HepG2 (cell line): ENCODE data around the gene DAAM1. TPM values are rescaled to one million over a fixed set of nuclear protein-coding genes. Genes with fewer than 3 reads are reported as not detected.

Source experiments
- ARNTL ChIP-seq: sonication (generic); formaldehyde crosslinking; IDR thresholded peaks from 2 replicates; pipeline ENCODE4 v1.4.0; 2020; ENCODE audit warnings: mild to moderate bottlenecking, missing genetic modification reagents
- BRCA1 ChIP-seq: sonication (generic); formaldehyde crosslinking; IDR thresholded peaks from 2 replicates; pipeline ENCODE4 v1.4.0; 2020; ENCODE audit warnings: missing genetic modification reagents
- DPF2 ChIP-seq: sonication (generic); formaldehyde crosslinking; IDR thresholded peaks from 2 replicates; pipeline ENCODE4 v1.4.0; 2020; ENCODE audit warnings: mild to moderate bottlenecking, low read depth, missing genetic modification reagents, borderline replicate concordance
- DRAP1 ChIP-seq: IDR thresholded peaks from 2 replicates; pipeline ENCODE4 v1.6.1; 2016; ENCODE audit warnings: missing genetic modification reagents, missing compliant biosample characterization
- E2F1 ChIP-seq: sonication (generic); formaldehyde crosslinking; IDR thresholded peaks from 2 replicates; pipeline ENCODE4 v1.5.0; 2020; ENCODE audit warnings: missing genetic modification reagents
- FOXP1 ChIP-seq, 2 experiments: fragments of 450-650 bp in 1 of 2; IDR thresholded peaks; 2 replicates each; pipeline ENCODE4 v1.6.1; 2017 to 2018; ENCODE audit warnings: antibody characterized with exemption in 1 of 2
- GATAD1 ChIP-seq: IDR thresholded peaks from 2 replicates; pipeline ENCODE4 v1.6.1; 2016; ENCODE audit warnings: missing genetic modification reagents, missing compliant biosample characterization
- HOMEZ ChIP-seq: IDR thresholded peaks from 2 replicates; pipeline ENCODE4 v1.6.1; 2016; ENCODE audit warnings: low read depth
- KDM6A ChIP-seq: IDR thresholded peaks from 2 replicates; pipeline ENCODE4 v1.6.1; 2016; ENCODE audit warnings: low read depth
- MAFG ChIP-seq: sonication (generic); formaldehyde crosslinking; IDR thresholded peaks from 2 replicates; pipeline ENCODE4 v1.5.1; 2020; ENCODE audit warnings: mild to moderate bottlenecking, missing genetic modification reagents
- NRL ChIP-seq: sonication (generic); formaldehyde crosslinking; IDR thresholded peaks from 2 replicates; pipeline ENCODE4 v1.5.0; 2020; ENCODE audit warnings: missing genetic modification reagents, mild to moderate bottlenecking, moderate library complexity, borderline replicate concordance
- PCBP1 ChIP-seq: fragments of 200-400 bp; formaldehyde crosslinking; IDR thresholded peaks from 2 replicates; pipeline ENCODE4 v1.6.1; 2017; ENCODE audit warnings: mild to moderate bottlenecking, low read depth, low read length, borderline replicate concordance
- PRPF4 ChIP-seq: fragments of 200-400 bp; formaldehyde crosslinking; IDR thresholded peaks from 2 replicates; pipeline ENCODE4 v1.6.1; 2016; ENCODE audit warnings: low read length, low read depth; ENCODE audit not compliant: poor library complexity, severe bottlenecking
- RFXAP ChIP-seq: sonication (generic); formaldehyde crosslinking; IDR thresholded peaks from 2 replicates; pipeline ENCODE4 v1.4.0; 2020; ENCODE audit warnings: missing genetic modification reagents, borderline replicate concordance
- TBL1XR1 ChIP-seq: fragments of 150-350 bp; IDR thresholded peaks from 2 replicates; pipeline ENCODE4 v1.6.1; 2014; ENCODE audit warnings: borderline replicate concordance, low read length; ENCODE audit not compliant: partially characterized antibody
- TFDP2 ChIP-seq: sonication (generic); formaldehyde crosslinking; IDR thresholded peaks from 2 replicates; pipeline ENCODE4 v1.4.0; 2020; ENCODE audit warnings: missing genetic modification reagents
- YEATS2 ChIP-seq: sonication (generic); formaldehyde crosslinking; IDR thresholded peaks from 2 replicates; pipeline ENCODE4 v1.4.0; 2020; ENCODE audit warnings: missing genetic modification reagents, borderline replicate concordance
- ZFP36L2 ChIP-seq: sonication (generic); formaldehyde crosslinking; IDR thresholded peaks from 2 replicates; pipeline ENCODE4 v1.4.0; 2020; ENCODE audit warnings: missing genetic modification reagents
- ZNF678 ChIP-seq: sonication (generic); formaldehyde crosslinking; IDR thresholded peaks from 2 replicates; pipeline ENCODE4 v1.4.0; 2020; ENCODE audit warnings: mild to moderate bottlenecking, missing genetic modification reagents
- polyA plus RNA-seq, 8 experiments: library from polyadenylated mRNA; depleted of rRNA in 3 of 8; stranded (reverse) in 7 of 8; unstranded in 1 of 8; fragments of >200 nt; fragmentation: Illumina TruSeq in 4 of 8; extraction: Trizol in 4 of 8; gene quantifications; 2 replicates each; pipeline versions ENCODE4 v1.2.1 to v1.2.3, GENCODE V29; 2011 to 2016; ENCODE audit warnings: low read depth in 4 of 8, missing spikeins in 1 of 8, mixed read lengths in 1 of 8; ENCODE audit not compliant: insufficient read depth in 1 of 8
- total RNA-seq, 5 experiments: library from RNA; depleted of rRNA; stranded (reverse); fragments of >200 nt; fragmentation: Illumina TruSeq; extraction: Trizol; gene quantifications; 2 replicates each; pipeline ENCODE4 v1.2.3, GENCODE V29; 2016; ENCODE audit warnings: low read depth in 1 of 5
- TF ChIP-seq, protein P1 (sequence below): IDR thresholded peaks from 2 replicates; pipeline ENCODE4 v1.6.1; 2016; ENCODE audit warnings: missing compliant biosample characterization, missing genetic modification reagents, borderline replicate concordance
- TF ChIP-seq, protein P2 (sequence below): sonication (generic); formaldehyde crosslinking; conservative IDR thresholded peaks from 2 replicates; pipeline ENCODE4 v1.4.0; 2020; ENCODE audit warnings: mild to moderate bottlenecking, missing genetic modification reagents, moderate library complexity

The DAAM1 gene
- total and polyA plus RNA-seq, 2 of the 13 experiments (the other 11 are each of a cell fraction or from before 2014, with no cell fraction given): 10.9 to 24.5 TPM

- TF ChIP-seq DRAP1 (no peak), HOMEZ (CRISPR knock-in tag) (peak; percentile 81; the same call in 1 of the 2 replicates), ZFP36L2 (no peak), GATAD1 (CRISPR knock-in tag) (peak; percentile 39; the same call in 1 of the 2 replicates), DPF2 (peak; percentile 84), TFDP2 (CRISPR knock-in tag) (no peak), PRPF4 (no peak), RFXAP (CRISPR knock-in tag) (no peak), TBL1XR1 (peak; percentile 42), MAFG (CRISPR knock-in tag) (no peak), BRCA1 (CRISPR knock-in tag) (no peak), ARNTL (CRISPR knock-in tag) (no peak), KDM6A (CRISPR knock-in tag) (no peak), NRL (CRISPR knock-in tag) (no peak), E2F1 (no peak), ZNF678 (CRISPR knock-in tag) (no peak), FOXP1 (IDR thresholded peaks at IDR 0.05) (peak; percentile 95), FOXP1 (CRISPR knock-in tag; IDR thresholded peaks at IDR 0.05) (peak; percentile 97), YEATS2 (CRISPR knock-in tag) (no peak), PCBP1 (no peak)
- TF ChIP-seq, protein P1, sequence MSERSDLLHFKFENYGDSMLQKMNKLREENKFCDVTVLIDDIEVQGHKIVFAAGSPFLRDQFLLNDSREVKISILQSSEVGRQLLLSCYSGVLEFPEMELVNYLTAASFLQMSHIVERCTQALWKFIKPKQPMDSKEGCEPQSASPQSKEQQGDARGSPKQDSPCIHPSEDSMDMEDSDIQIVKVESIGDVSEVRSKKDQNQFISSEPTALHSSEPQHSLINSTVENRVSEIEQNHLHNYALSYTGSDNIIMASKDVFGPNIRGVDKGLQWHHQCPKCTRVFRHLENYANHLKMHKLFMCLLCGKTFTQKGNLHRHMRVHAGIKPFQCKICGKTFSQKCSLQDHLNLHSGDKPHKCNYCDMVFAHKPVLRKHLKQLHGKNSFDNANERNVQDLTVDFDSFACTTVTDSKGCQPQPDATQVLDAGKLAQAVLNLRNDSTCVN: no peak
- TF ChIP-seq, protein P2, sequence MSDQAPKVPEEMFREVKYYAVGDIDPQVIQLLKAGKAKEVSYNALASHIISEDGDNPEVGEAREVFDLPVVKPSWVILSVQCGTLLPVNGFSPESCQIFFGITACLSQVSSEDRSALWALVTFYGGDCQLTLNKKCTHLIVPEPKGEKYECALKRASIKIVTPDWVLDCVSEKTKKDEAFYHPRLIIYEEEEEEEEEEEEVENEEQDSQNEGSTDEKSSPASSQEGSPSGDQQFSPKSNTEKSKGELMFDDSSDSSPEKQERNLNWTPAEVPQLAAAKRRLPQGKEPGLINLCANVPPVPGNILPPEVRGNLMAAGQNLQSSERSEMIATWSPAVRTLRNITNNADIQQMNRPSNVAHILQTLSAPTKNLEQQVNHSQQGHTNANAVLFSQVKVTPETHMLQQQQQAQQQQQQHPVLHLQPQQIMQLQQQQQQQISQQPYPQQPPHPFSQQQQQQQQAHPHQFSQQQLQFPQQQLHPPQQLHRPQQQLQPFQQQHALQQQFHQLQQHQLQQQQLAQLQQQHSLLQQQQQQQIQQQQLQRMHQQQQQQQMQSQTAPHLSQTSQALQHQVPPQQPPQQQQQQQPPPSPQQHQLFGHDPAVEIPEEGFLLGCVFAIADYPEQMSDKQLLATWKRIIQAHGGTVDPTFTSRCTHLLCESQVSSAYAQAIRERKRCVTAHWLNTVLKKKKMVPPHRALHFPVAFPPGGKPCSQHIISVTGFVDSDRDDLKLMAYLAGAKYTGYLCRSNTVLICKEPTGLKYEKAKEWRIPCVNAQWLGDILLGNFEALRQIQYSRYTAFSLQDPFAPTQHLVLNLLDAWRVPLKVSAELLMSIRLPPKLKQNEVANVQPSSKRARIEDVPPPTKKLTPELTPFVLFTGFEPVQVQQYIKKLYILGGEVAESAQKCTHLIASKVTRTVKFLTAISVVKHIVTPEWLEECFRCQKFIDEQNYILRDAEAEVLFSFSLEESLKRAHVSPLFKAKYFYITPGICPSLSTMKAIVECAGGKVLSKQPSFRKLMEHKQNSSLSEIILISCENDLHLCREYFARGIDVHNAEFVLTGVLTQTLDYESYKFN (CRISPR knock-in tag): peak; percentile 82
Observed at GRCh38 chr14:59262717-59263454, 74.4 kb downstream of the DAAM1 start (continued).
